Panc1 (cell line): ENCODE results near the gene ACCSL. TPM values are rescaled to one million over a fixed set of nuclear protein-coding genes. Genes with fewer than 3 reads are reported as not detected.

Source experiments
- ATAC-seq: fragments of 200-7000 bp; cut with Tn5 transposase; 2 replicates; pipeline ENCODE4 v1.9.1; 2020; ENCODE audit warnings: mild to moderate bottlenecking, moderate library complexity
- BruUV-seq: library from RNA; stranded (reverse); fragments of 400-500 nt; replicated peaks from 2 replicates; lab custom pipeline; 2021; lab: Mats Ljungman, UMichigan
- CTCF ChIA-PET: fragments of 300-600 bp; sonication (Branson Sonifier 250); formaldehyde crosslinking; loops from one replicate; lab custom pipeline; 2022; ENCODE audit warnings: antibody characterized with exemption; lab: Charles Lee
- POLR2A ChIA-PET: fragments of 300-600 bp; sonication (Branson Sonifier 250); formaldehyde crosslinking; loops from one replicate; lab custom pipeline; 2022; ENCODE audit warnings: antibody characterized with exemption; lab: Charles Lee
- DNase-seq: peaks from one replicate; pipeline ENCODE4 v3.0.0-alpha.2; 2010; ENCODE audit warnings: low read depth, low spot score
- H3K27ac ChIP-seq: 2 replicates; pipeline ENCODE4 v1.5.1; 2011; ENCODE audit warnings: mild to moderate bottlenecking, low read length, inconsistent platforms
- H3K27me3 ChIP-seq: fragments of 200-500 bp; sonication (Bioruptor generic); 2 replicates; pipeline ENCODE4 v1.6.0; 2014; ENCODE audit warnings: low read length, inconsistent platforms; ENCODE audit not compliant: control insufficient read depth, insufficient read depth
- H3K36me3 ChIP-seq: fragments of 200-500 bp; sonication (Bioruptor generic); 2 replicates; pipeline ENCODE4 v1.5.1; 2014; ENCODE audit warnings: inconsistent platforms, mild to moderate bottlenecking, low read length, moderate library complexity; ENCODE audit not compliant: control insufficient read depth, insufficient read depth
- H3K4me1 ChIP-seq: 2 replicates; pipeline ENCODE4 v1.5.1; 2011; ENCODE audit warnings: inconsistent platforms, mild to moderate bottlenecking, low read length, moderate library complexity; ENCODE audit not compliant: control insufficient read depth, insufficient read depth
- H3K4me3 ChIP-seq, 2 experiments: 2 replicates each; pipeline ENCODE4 v1.5.1; 2011 to 2012; ENCODE audit warnings: low read depth in 2 of 2, low read length in 2 of 2, mild to moderate bottlenecking in 2 of 2, inconsistent platforms in 1 of 2, moderate library complexity in 1 of 2
- H3K9me3 ChIP-seq: fragments of 200-500 bp; sonication (Bioruptor generic); 2 replicates; pipeline ENCODE4 v1.5.1; 2014; ENCODE audit warnings: low read depth, mild to moderate bottlenecking, inconsistent platforms, low read length, moderate library complexity; ENCODE audit not compliant: control insufficient read depth, insufficient read depth
- CTCF ChIP-seq: fragments of 450-650 bp; IDR thresholded peaks from 2 replicates; pipeline ENCODE4 v1.5.1; 2017; ENCODE audit warnings: mild to moderate bottlenecking
- POLR2AphosphoS5 ChIP-seq: IDR thresholded peaks from 2 replicates; pipeline ENCODE4 v1.6.1; 2012; ENCODE audit warnings: mild to moderate bottlenecking, low read depth, low read length, moderate library complexity
- REST ChIP-seq, 2 experiments: IDR thresholded peaks; 2 replicates each; pipeline ENCODE4 v1.6.1; 2011 to 2012; ENCODE audit warnings: low read depth in 2 of 2, control low read depth in 1 of 2, low read length in 1 of 2, mild to moderate bottlenecking in 1 of 2, moderate library complexity in 1 of 2; ENCODE audit not compliant: insufficient read depth in 1 of 2
- SIN3A ChIP-seq: IDR thresholded peaks from 2 replicates; pipeline ENCODE4 v1.6.1; 2012; ENCODE audit warnings: low read depth, mild to moderate bottlenecking, low read length, moderate library complexity, borderline replicate concordance; ENCODE audit not compliant: insufficient read depth
- TCF7L2 ChIP-seq: IDR thresholded peaks from 2 replicates; pipeline ENCODE4 v1.6.1; 2011; ENCODE audit warnings: mild to moderate bottlenecking, low read depth, low read length, inconsistent platforms
- in situ Hi-C: cut with HindIII; loops from 2 replicates; pipeline ENCODE4 v1.10.0; 2016; ENCODE audit warnings: low sequenced_read_pairs, low pct_unique_long_range_greater_than_20kb
- intact Hi-C: fragments of 100-400 bp; cut with micrococcal nuclease; formaldehyde crosslinking; loops from one replicate; pipeline ENCODE4 v1.10.0; 2022; ENCODE audit not compliant: unreplicated experiment
- total RNA-seq: library from RNA; stranded (reverse); gene quantifications from one replicate; pipeline ENCODE4 v1.2.1, GENCODE V29; 2021; ENCODE audit not compliant: unreplicated experiment

The ACCSL gene
- total RNA-seq, 1 experiment from 2014 or later = not detected

GRCh38 chr11:44008088-44008501 lies 39.7 kb upstream of the ACCSL start:
- intact Hi-C loops (no loop called here), in situ Hi-C loops (no loop called here)
- H3K4me1 ChIP-seq = no peaks in the 10 kb centered on the region
- H3K9me3 ChIP-seq = no peaks in the 10 kb centered on the region
- CTCF ChIA-PET = no interaction called here
- TF ChIP-seq REST (IDR thresholded peaks at IDR 0.05; ENCODE audit: insufficient read depth in 1 of 2, low read depth in 2 of 2, low read length in 1 of 2) (no peak), SIN3A (no peak), CTCF (no peak), TCF7L2 (no peak), POLR2AphosphoS5 (no peak)
- no TSS peak for BruUV-seq
- POLR2A ChIA-PET = no interaction called here
- ATAC-seq (0 out of 2 replicates have a peak, but pooled peaks have one; percentile 35), DNase-seq (no peak)
- 0 out of 2 replicates have a peak, but pooled peaks cover 4% of the 10 kb centered on the region for H3K27me3 ChIP-seq
- H3K36me3 ChIP-seq = no peaks in the 10 kb centered on the region
- no peak overlapping the region for H3K4me3 ChIP-seq
- H3K27ac ChIP-seq = no peak overlapping the region

- in situ Hi-C loops (no loop called here), intact Hi-C loops (no loop called here)
- Histone ChIP-seq H3K27me3 (0 out of 2 replicates have a peak, but pooled peaks cover 4% of the 10 kb centered on the region), H3K4me1 (no peaks in the 10 kb centered on the region), H3K9me3 (no peaks in the 10 kb centered on the region), H3K36me3 (no peaks in the 10 kb centered on the region), H3K27ac (no peak overlapping the region), H3K4me3 (no peak overlapping the region)
- DNase-seq = no peak
- no peak for ATAC-seq
- ChIA-PET CTCF (interaction anchor here (0.6 kb wide), 1 partner anchor 28 kb away, joined by 5 read pairs; no protein-coding TSS in a partner anchor), POLR2A (no interaction called here)
- TF ChIP-seq POLR2AphosphoS5 (no peak), CTCF (no peak), REST (IDR thresholded peaks at IDR 0.05; ENCODE audit: insufficient read depth in 1 of 2, low read depth in 2 of 2, low read length in 1 of 2) (no peak), TCF7L2 (no peak), SIN3A (no peak)
- no TSS peak for BruUV-seq
These were observed 39.1 kb upstream of the ACCSL start for GRCh38 chr11:44008698-44009097.
